ENCODE results near the gene RPL36A. TPM values are rescaled to one million over a fixed set of nuclear protein-coding genes. Genes with fewer than 3 reads are reported as not detected.

RPL36A gene
- total RNA-seq, 1 experiment from 2014 or later, result 377 TPM

DNA sequence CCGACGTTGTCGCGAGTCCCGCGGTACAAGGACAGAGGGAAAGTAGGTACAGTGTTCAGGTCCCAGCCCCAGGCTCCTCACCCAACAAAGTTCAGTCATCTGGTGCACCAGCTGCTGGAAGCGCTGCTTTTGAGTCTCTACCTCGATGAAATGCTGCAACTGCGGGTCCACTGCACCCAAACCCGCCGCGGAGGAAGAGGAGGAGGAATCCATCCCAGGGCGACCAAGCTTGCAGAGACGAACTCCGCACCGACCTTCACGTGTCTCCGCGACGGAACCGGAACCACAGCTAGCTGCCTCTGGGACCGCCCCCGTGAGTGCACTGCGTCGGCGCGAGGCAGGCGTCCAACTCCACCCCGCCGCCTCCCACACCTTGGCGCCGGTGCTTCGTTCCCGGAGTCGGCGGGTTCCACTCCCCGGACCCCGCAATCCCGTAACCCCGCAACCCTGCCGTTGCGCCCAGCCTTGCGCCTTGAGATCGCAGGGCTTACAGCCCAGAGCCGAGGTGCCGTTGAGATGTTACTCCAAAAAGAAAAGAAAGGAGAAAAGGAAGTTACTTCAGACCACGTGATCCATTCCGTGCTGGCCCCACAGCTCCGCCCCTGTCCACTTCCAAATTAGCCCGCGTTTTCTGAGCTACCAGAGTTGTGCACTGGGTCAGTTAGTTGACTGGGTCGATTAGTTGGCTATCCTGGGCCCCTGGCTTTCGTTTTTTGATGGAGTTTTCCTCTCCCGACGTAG lies 42.2 kb upstream of the RPL36A start, which contains the start of gene TIMM8A:
TSS of gene TIMM8A (minus strand) at position 291 of the 741 bp plus-strand sequence. CDS start at position 213, 78 bp downstream.
- H3K27me3 ChIP-seq (replicated peaks; ENCODE audit: control insufficient read depth, insufficient read depth, low read length), result no peaks in the 10 kb centered on the region
- Mint-ChIP-seq H3K9me3 (ENCODE audit: unreplicated experiment) (no peaks in the 10 kb centered on the region), H3K27ac (ENCODE audit: unreplicated experiment) (peak within 1 kb of the TSS; percentile 90), H3K4me1 (ENCODE audit: low read depth, unreplicated experiment) (no peaks in the 10 kb centered on the region), H3K27me3 (ENCODE audit: insufficient read depth, unreplicated experiment) (no peaks in the 10 kb centered on the region), H3K36me3 (ENCODE audit: insufficient read depth, unreplicated experiment) (peaks cover 18% of the 10 kb centered on the region), H3K4me3 (ENCODE audit: unreplicated experiment) (peak within 1 kb of the TSS; percentile 82)
- no peaks in the 10 kb centered on the region for H3K36me3 ChIP-seq (ENCODE audit: control insufficient read depth, insufficient read depth, low read length)
- no peaks in the 10 kb centered on the region for H3K9me3 ChIP-seq
- CTCF ChIA-PET, result no interaction called here
- TF ChIP-seq, protein P1, sequence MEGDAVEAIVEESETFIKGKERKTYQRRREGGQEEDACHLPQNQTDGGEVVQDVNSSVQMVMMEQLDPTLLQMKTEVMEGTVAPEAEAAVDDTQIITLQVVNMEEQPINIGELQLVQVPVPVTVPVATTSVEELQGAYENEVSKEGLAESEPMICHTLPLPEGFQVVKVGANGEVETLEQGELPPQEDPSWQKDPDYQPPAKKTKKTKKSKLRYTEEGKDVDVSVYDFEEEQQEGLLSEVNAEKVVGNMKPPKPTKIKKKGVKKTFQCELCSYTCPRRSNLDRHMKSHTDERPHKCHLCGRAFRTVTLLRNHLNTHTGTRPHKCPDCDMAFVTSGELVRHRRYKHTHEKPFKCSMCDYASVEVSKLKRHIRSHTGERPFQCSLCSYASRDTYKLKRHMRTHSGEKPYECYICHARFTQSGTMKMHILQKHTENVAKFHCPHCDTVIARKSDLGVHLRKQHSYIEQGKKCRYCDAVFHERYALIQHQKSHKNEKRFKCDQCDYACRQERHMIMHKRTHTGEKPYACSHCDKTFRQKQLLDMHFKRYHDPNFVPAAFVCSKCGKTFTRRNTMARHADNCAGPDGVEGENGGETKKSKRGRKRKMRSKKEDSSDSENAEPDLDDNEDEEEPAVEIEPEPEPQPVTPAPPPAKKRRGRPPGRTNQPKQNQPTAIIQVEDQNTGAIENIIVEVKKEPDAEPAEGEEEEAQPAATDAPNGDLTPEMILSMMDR (IDR thresholded peaks at IDR 0.05; ENCODE audit: insufficient read depth in 1 of 2, low read depth in 1 of 2, low read length in 1 of 2, severe bottlenecking in 1 of 2, unreplicated experiment in 1 of 2), result no peak
- H3K4me1 ChIP-seq, result no peaks in the 10 kb centered on the region
- peak; percentile 68 to 78 for DNase-seq
- H3K4me3 ChIP-seq (ENCODE audit: low read depth, low read length), result peak within 1 kb of the TSS; percentile 86
- POLR2A ChIA-PET, result interaction anchor here (0.6 to 1.7 kb wide), 3 partner anchors 42 to 791 kb away, joined by 4 to 11 read pairs (median 4); partner anchors contain the start of gene RPL36A
- intact Hi-C loops (cut with micrococcal nuclease; ENCODE audit: unreplicated experiment), result loop anchor here (1.0 kb wide), 1 partner anchor 42 kb away; no protein-coding TSS in a partner anchor
- no TSS peak for BruUV-seq (replicated peaks)

DNA sequence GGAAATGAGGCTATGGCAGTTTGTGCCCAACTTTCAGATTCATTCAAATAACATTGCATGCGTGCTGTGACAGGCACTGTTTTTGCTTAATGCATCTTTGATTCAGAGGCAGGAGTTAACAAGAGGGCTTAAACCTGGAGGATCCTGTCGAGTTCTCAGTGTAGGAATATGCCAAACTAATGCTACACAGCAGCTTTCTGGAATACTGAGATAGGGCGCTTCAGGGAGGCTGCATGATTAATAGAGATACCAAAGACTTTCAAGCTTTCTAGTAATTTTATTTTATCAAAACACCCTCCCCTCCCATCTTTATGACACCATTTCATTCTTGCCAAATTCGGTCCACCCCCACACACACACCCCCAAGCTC lies 41.6 kb upstream of the RPL36A start:
- Histone ChIP-seq H3K36me3 (ENCODE audit: control insufficient read depth, insufficient read depth, low read length) (no peaks in the 10 kb centered on the region), H3K4me1 (no peaks in the 10 kb centered on the region), H3K9me3 (no peaks in the 10 kb centered on the region), H3K4me3 (ENCODE audit: low read depth, low read length) (peak overlapping the region; percentile 86), H3K27me3 (replicated peaks; ENCODE audit: control insufficient read depth, insufficient read depth, low read length) (no peaks in the 10 kb centered on the region)
- Mint-ChIP-seq H3K27me3 (ENCODE audit: insufficient read depth, unreplicated experiment) (no peaks in the 10 kb centered on the region), H3K9me3 (ENCODE audit: unreplicated experiment) (no peaks in the 10 kb centered on the region), H3K4me3 (ENCODE audit: unreplicated experiment) (peak overlapping the region; percentile 82), H3K27ac (ENCODE audit: unreplicated experiment) (peak overlapping the region; percentile 90), H3K4me1 (ENCODE audit: low read depth, unreplicated experiment) (peaks cover 4% of the 10 kb centered on the region), H3K36me3 (ENCODE audit: insufficient read depth, unreplicated experiment) (peaks cover 15% of the 10 kb centered on the region)
- intact Hi-C loops (cut with micrococcal nuclease; ENCODE audit: unreplicated experiment), result no loop called here
- TSS peak; percentile 89 for BruUV-seq (replicated peaks)
- POLR2A ChIA-PET, result interaction anchor here (0.6 to 1.7 kb wide), 3 partner anchors 42 to 792 kb away, joined by 4 to 11 read pairs (median 4); partner anchors contain the start of gene RPL36A
- TF ChIP-seq, protein P1 (IDR thresholded peaks at IDR 0.05; ENCODE audit: insufficient read depth in 1 of 2, low read depth in 1 of 2, low read length in 1 of 2, severe bottlenecking in 1 of 2, unreplicated experiment in 1 of 2), result no peak
- DNase-seq, result no peak
- CTCF ChIA-PET, result no interaction called here

DNA sequence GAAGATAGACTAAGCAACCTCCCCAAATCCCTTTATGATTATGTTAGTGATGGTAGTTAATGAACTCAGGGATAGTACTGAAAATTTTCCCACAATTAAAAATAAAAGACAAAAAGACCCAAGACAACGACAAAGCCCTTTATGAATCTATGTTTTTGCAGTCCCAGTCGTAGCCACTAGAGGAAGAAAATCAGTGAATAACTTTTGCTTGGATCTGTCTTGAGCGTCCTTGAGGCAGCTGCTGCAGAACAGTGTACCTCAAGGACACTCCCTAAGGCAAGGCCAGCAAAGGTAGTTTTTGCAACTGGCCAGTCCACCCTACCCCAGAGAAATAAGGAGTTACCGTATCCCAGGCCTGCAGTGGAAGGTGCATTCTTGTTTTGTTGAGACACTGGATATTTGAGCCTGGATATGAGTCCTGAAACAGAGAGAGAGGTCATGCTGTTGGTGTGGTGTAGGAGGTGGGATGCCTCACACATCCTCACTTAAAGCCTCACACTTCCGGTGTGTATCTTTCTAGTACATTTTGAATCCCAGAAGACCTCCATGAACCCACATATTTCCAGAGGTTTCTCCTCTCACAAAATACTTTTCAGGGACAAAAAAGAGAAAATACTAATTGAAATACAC lies 33.5 kb upstream of the RPL36A start:
- no peak overlapping the region for H3K27ac Mint-ChIP-seq (ENCODE audit: unreplicated experiment)
- no peaks in the 10 kb centered on the region for H3K27me3 Mint-ChIP-seq (ENCODE audit: insufficient read depth, unreplicated experiment)
- H3K4me1 Mint-ChIP-seq (ENCODE audit: low read depth, unreplicated experiment), result peaks cover 8% of the 10 kb centered on the region
- ChIA-PET CTCF (no interaction called here), POLR2A (no interaction called here)
- Histone ChIP-seq H3K27me3 (replicated peaks; ENCODE audit: control insufficient read depth, insufficient read depth, low read length) (no peaks in the 10 kb centered on the region), H3K36me3 (ENCODE audit: control insufficient read depth, insufficient read depth, low read length) (no peaks in the 10 kb centered on the region), H3K9me3 (no peaks in the 10 kb centered on the region), H3K4me3 (ENCODE audit: low read depth, low read length) (no peak overlapping the region), H3K4me1 (no peaks in the 10 kb centered on the region)
- intact Hi-C loops (cut with micrococcal nuclease; ENCODE audit: unreplicated experiment), result no loop called here
- TF ChIP-seq, protein P1 (IDR thresholded peaks at IDR 0.05; ENCODE audit: insufficient read depth in 1 of 2, low read depth in 1 of 2, low read length in 1 of 2, severe bottlenecking in 1 of 2, unreplicated experiment in 1 of 2), result peak; percentile 17 to 20
- peak in 1 of 2 experiments; percentile 5 for DNase-seq
- BruUV-seq (replicated peaks), result no TSS peak
- no peaks in the 10 kb centered on the region for H3K9me3 Mint-ChIP-seq (ENCODE audit: unreplicated experiment)
- H3K36me3 Mint-ChIP-seq (ENCODE audit: insufficient read depth, unreplicated experiment), result no peaks in the 10 kb centered on the region
- H3K4me3 Mint-ChIP-seq (ENCODE audit: unreplicated experiment), result no peak overlapping the region

Measured in Caco-2 (cell line).